GM23248 (cell line): Measurements from ENCODE around the gene THAP2.

Source experiments
- EZH2 ChIP-seq: fragments of 200-600 bp; sonication (generic); IDR thresholded peaks from 2 replicates; pipeline ENCODE4 v1.6.1; 2018; ENCODE audit warnings: antibody characterized with exemption, mild to moderate bottlenecking; ENCODE audit not compliant: insufficient read depth, poor library complexity, severe bottlenecking
- EZH2phosphoT487 ChIP-seq: fragments of 200-600 bp; sonication (generic); IDR thresholded peaks from 2 replicates; pipeline ENCODE4 v1.6.1; 2018; ENCODE audit warnings: antibody characterized with exemption, moderate library complexity, mild to moderate bottlenecking, low read depth; ENCODE audit not compliant: insufficient read depth

- TF ChIP-seq EZH2phosphoT487 (no peak), EZH2 (no peak)
Measured at GRCh38 chr12:71636704-71637115, 27.4 kb upstream of the THAP2 start.
